ENCODE data around the gene RIMBP2. TPM values are rescaled to one million over a fixed set of nuclear protein-coding genes. Genes with fewer than 3 reads are reported as not detected.

The RIMBP2 gene
- polyA plus RNA-seq, 1 of the 3 experiments (the other 2 are of a cell fraction): 0.90 TPM

GRCh38 chr12:130441771-130442760 lies 274.0 kb downstream of the RIMBP2 start:
- Histone ChIP-seq H4K20me1 (ENCODE audit: insufficient read depth) (no peaks in the 10 kb centered on the region), H3K9me2 (no peaks in the 10 kb centered on the region), H3K27ac (ENCODE audit: low read depth in 2 of 2, low read length in 1 of 2) (no peak overlapping the region), H3K4me1 (ENCODE audit: control insufficient read depth in 1 of 2, insufficient read depth in 2 of 2, low read depth in 1 of 2, low read length in 1 of 2) (no peaks in the 10 kb centered on the region), H3K27me3 (ENCODE audit: insufficient read depth) (no peaks in the 10 kb centered on the region), H3K9me3 (no peaks in the 10 kb centered on the region), H3K79me2 (ENCODE audit: insufficient read depth) (no peaks in the 10 kb centered on the region), H3F3A (replicated peaks; ENCODE audit: insufficient read depth) (no peaks in the 10 kb centered on the region), H3K36me3 (replicated peaks in 1 of 2; ENCODE audit: control insufficient read depth in 1 of 2, insufficient read depth in 2 of 2, low read length in 1 of 2) (peaks cover 0 to 4% of the 10 kb centered on the region in 2 experiments), H3K4me2 (no peak overlapping the region), H3K9ac (no peak overlapping the region), H3K4me3 (ENCODE audit: low read depth in 2 of 2, low read length in 1 of 2) (no peak overlapping the region), H2AFZ (ENCODE audit: low read depth) (no peak overlapping the region)
- WGBS (ENCODE audit: low lambda C conversion rate): 73% methylated on average over 26 of the region's 45 CpGs
- ChIA-PET CTCF (no interaction called here), POLR2A (no interaction called here)
- DNase-seq: no peak
- no peak for TF ChIP-seq RFX5 (IDR thresholded peaks at IDR 0.05; ENCODE audit: low read length)
- TF ChIP-seq, protein P1, sequence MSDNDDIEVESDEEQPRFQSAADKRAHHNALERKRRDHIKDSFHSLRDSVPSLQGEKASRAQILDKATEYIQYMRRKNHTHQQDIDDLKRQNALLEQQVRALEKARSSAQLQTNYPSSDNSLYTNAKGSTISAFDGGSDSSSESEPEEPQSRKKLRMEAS (IDR thresholded peaks at IDR 0.05; ENCODE audit: low read depth): no peak
- no peak for TF ChIP-seq NFIC (IDR thresholded peaks at IDR 0.05; ENCODE audit: borderline replicate concordance)
- TF ChIP-seq RAD21 (IDR thresholded peaks at IDR 0.05; ENCODE audit: low read length): no peak
- no peak for TF ChIP-seq CTCF (IDR thresholded peaks at IDR 0.05)
- TF ChIP-seq, protein P2, sequence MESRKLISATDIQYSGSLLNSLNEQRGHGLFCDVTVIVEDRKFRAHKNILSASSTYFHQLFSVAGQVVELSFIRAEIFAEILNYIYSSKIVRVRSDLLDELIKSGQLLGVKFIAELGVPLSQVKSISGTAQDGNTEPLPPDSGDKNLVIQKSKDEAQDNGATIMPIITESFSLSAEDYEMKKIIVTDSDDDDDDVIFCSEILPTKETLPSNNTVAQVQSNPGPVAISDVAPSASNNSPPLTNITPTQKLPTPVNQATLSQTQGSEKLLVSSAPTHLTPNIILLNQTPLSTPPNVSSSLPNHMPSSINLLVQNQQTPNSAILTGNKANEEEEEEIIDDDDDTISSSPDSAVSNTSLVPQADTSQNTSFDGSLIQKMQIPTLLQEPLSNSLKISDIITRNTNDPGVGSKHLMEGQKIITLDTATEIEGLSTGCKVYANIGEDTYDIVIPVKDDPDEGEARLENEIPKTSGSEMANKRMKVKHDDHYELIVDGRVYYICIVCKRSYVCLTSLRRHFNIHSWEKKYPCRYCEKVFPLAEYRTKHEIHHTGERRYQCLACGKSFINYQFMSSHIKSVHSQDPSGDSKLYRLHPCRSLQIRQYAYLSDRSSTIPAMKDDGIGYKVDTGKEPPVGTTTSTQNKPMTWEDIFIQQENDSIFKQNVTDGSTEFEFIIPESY (IDR thresholded peaks at IDR 0.05; ENCODE audit: borderline replicate concordance, low read depth): no peak
- no peak for TF ChIP-seq TAF1 (IDR thresholded peaks at IDR 0.05; ENCODE audit: borderline replicate concordance, low read depth, low read length)
- no peak for TF ChIP-seq EP300 (IDR thresholded peaks at IDR 0.05; ENCODE audit: borderline replicate concordance in 1 of 2, low read depth in 1 of 2, low read length in 1 of 2)
- TF ChIP-seq USF1 (IDR thresholded peaks at IDR 0.05; ENCODE audit: borderline replicate concordance, low read depth): no peak
- TF ChIP-seq, protein P3, sequence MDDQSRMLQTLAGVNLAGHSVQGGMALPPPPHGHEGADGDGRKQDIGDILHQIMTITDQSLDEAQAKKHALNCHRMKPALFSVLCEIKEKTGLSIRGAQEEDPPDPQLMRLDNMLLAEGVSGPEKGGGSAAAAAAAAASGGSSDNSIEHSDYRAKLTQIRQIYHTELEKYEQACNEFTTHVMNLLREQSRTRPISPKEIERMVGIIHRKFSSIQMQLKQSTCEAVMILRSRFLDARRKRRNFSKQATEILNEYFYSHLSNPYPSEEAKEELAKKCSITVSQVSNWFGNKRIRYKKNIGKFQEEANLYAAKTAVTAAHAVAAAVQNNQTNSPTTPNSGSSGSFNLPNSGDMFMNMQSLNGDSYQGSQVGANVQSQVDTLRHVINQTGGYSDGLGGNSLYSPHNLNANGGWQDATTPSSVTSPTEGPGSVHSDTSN (IDR thresholded peaks at IDR 0.05): no peak
- no peak for TF ChIP-seq SIN3A (IDR thresholded peaks at IDR 0.05; ENCODE audit: borderline replicate concordance, low read depth, low read length)
- no peak for TF ChIP-seq MXI1 (IDR thresholded peaks at IDR 0.05; ENCODE audit: low read depth, low read length)
- TF ChIP-seq RCOR1 (IDR thresholded peaks at IDR 0.05; ENCODE audit: low read length): no peak
- TF ChIP-seq REST (IDR thresholded peaks at IDR 0.05; ENCODE audit: low read depth, low read length): no peak
- TF ChIP-seq FOSL2 (IDR thresholded peaks at IDR 0.05; ENCODE audit: borderline replicate concordance, low read depth): no peak
- no peak for TF ChIP-seq JUND (IDR thresholded peaks at IDR 0.05)
- no peak for TF ChIP-seq GATA2 (CRISPR knock-in tag; IDR thresholded peaks at IDR 0.05)
- no peak for TF ChIP-seq FOXM1 (IDR thresholded peaks at IDR 0.05; ENCODE audit: low read depth)

All from SK-N-SH (cell line).